Measurements from ENCODE around the gene HIPK1. TPM values are rescaled to one million over a fixed set of nuclear protein-coding genes. Genes with fewer than 3 reads are reported as not detected.
A peak's percentile ranks its signal among the peaks of the same experiment; 100 is the strongest.
"Not testable (repeated sequence)": the region's sequence is repeated elsewhere in the genome, so short reads cannot be mapped to it uniquely, and the experiment has no call there.

HIPK1 gene
- total and polyA plus RNA-seq, 2 of the 13 experiments (the other 11 are each of a cell fraction or from before 2014, with no cell fraction given): 20.8 to 33.4 TPM

DNA sequence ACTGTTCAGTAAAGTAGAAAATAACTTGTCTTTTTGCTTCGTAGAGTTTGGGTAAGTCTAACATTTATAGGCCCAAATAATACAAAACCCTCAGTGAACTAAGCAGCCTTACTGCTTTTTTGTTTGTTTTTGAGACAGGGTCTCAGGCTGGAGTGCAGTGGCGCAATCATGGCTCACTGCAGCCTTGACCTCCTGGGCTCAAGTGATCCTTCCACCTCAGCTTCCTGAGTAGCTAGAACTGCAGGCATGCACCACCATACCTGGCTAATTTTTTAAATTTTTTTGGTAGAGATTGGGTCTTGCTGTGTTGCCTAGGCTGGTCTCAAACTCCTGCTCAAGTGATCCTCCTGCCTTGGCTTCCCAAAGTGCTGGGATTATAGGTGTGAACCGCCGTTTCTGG is 19.0 kb downstream of the HIPK1 start (continued):
- TF ChIP-seq, protein P1, sequence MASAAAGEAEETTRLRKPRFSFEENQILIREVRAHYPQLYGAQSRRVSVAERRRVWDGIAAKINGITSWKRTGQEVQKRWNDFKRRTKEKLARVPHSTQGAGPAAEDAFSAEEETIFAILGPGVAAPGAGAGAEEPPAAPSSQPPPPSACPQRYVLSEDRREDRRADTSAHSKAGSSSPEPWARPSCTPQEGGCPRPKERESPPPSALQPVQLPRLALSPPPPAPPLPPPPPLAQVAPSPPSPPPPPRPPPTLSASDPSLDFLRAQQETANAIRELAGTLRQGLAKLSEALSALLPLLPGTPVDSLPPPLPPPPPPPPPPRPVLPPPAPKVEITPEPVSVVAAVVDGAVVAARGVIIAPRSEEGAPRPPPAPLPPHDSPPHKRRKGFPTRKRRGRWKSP (CRISPR knock-in tag; IDR thresholded peaks at IDR 0.05): peak; percentile 21; the same call in 1 of the 2 replicates
- peak; percentile 46 for TF ChIP-seq ZEB1 (IDR thresholded peaks at IDR 0.05; ENCODE audit: insufficient replicate concordance, low read depth)
- TF ChIP-seq FOSL2 (CRISPR knock-in tag; IDR thresholded peaks at IDR 0.05): peak; percentile 65
- TF ChIP-seq THAP11 (CRISPR knock-in tag; IDR thresholded peaks at IDR 0.05): peak; percentile 43
- peak; percentile 36; the same call in 1 of the 2 replicates for TF ChIP-seq ZNF362 (CRISPR knock-in tag; IDR thresholded peaks at IDR 0.05; ENCODE audit: borderline replicate concordance)
- peak; percentile 91 for TF ChIP-seq SALL1 (CRISPR knock-in tag; IDR thresholded peaks at IDR 0.05)
- peak; percentile 88 for TF ChIP-seq HNF4A (CRISPR knock-in tag; IDR thresholded peaks at IDR 0.05)
- TF ChIP-seq HNF4G (IDR thresholded peaks at IDR 0.05; ENCODE audit: borderline replicate concordance, low read depth, low read length): peak; percentile 9; the same call in 1 of the 2 replicates
- not testable (repeated sequence) for TF ChIP-seq HNF4G (CRISPR knock-in tag; IDR thresholded peaks at IDR 0.05; ENCODE audit: borderline replicate concordance, low read depth)
- TF ChIP-seq THRA (CRISPR knock-in tag; IDR thresholded peaks at IDR 0.05; ENCODE audit: borderline replicate concordance): peak; percentile 76; the same call in 1 of the 2 replicates
- TF ChIP-seq SOX5 (CRISPR knock-in tag; IDR thresholded peaks at IDR 0.05; ENCODE audit: borderline replicate concordance): peak; percentile 15; the same call in 1 of the 2 replicates
- TF ChIP-seq ZNF124 (CRISPR knock-in tag; IDR thresholded peaks at IDR 0.05): peak; percentile 50; the same call in 1 of the 2 replicates
- peak; percentile 41; the same call in 1 of the 2 replicates for TF ChIP-seq REPIN1 (CRISPR knock-in tag; IDR thresholded peaks at IDR 0.05; ENCODE audit: borderline replicate concordance, low read depth)
- peak; percentile 84; the same call in 1 of the 2 replicates for TF ChIP-seq AHDC1 (CRISPR knock-in tag; IDR thresholded peaks at IDR 0.05; ENCODE audit: borderline replicate concordance)
- peak; percentile 87 for TF ChIP-seq HDAC2 (CRISPR knock-in tag; IDR thresholded peaks at IDR 0.05)
- 0 out of 2 replicates have a peak, but pooled peaks have one; percentile 24 for TF ChIP-seq ZNF232 (CRISPR knock-in tag; IDR thresholded peaks at IDR 0.05; ENCODE audit: borderline replicate concordance)
- TF ChIP-seq ZMYM3 (CRISPR knock-in tag; IDR thresholded peaks at IDR 0.05): peak; percentile 49; the same call in 1 of the 2 replicates
- TF ChIP-seq TARDBP (CRISPR knock-in tag; IDR thresholded peaks at IDR 0.05): peak; percentile 46; the same call in 1 of the 2 replicates
- TF ChIP-seq TEAD3 (CRISPR knock-in tag; optimal IDR thresholded peaks at IDR 0.05; ENCODE audit: borderline replicate concordance): peak; percentile 87
- 0 out of 4 replicates have a peak, but pooled peaks of 1 of the 2 experiments have one; percentile 49 for TF ChIP-seq KLF16 (CRISPR knock-in tag; IDR thresholded peaks at IDR 0.05)
- TF ChIP-seq ISL2 (CRISPR knock-in tag; IDR thresholded peaks at IDR 0.05): peak; percentile 65
